HG03442 (cell line): ENCODE results near the gene NKAIN2.
"Not testable (repeated sequence)": the region's sequence is repeated elsewhere in the genome, so short reads cannot be mapped to it uniquely, and the experiment has no call there.

ENCODE experiments used
- ATAC-seq: cut with Tn5 transposase; IDR thresholded peaks from one replicate; pipeline ENCODE4 v1.9.1; 2021; ENCODE audit warnings: mild to moderate bottlenecking, moderate library complexity; ENCODE audit not compliant: unreplicated experiment

The NKAIN2 gene

DNA sequence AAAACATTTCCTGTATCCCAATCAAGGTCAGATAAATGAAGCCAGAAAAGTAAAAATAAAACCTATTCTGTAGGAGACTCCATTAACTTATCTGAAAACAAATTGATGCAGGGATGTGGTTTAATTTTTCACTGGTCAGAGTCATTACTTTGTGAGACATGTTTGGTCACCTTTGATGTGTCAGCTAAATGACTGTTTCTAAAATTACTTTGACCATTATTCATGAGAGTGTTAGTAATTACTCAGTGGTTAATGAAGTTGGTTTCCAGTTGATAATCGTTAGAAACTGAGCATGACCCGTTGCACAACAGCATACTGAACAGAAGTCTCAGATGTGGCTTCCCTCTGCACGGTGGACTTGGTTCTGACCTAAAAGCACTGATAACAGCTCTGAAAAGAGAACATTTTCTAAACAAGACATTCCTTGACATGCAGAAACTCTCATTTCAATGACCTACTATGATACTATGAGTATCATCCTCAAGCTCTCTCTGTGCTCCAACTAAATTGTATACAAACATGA lies 748.1 kb downstream of the NKAIN2 start:
- no peak for ATAC-seq

DNA sequence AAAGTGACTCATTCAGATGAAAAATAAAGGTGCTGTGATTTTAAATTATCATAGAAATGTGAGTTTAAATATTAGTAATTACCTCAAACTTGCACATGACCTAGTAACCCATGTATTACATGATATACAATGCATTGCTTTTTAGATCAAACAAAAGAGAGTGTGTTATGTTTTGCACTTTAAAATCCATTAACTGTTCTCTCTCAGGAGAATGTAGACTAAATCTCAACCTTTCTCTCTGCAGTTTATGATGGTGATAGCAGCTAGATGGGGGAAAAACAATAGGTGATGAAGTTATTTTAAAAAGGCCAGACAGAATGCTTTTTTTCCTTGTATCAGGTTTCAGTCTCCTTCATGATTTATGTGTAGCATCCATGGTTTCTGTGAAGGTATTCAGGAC lies 754.2 kb downstream of the NKAIN2 start:
- ATAC-seq, result no peak

DNA sequence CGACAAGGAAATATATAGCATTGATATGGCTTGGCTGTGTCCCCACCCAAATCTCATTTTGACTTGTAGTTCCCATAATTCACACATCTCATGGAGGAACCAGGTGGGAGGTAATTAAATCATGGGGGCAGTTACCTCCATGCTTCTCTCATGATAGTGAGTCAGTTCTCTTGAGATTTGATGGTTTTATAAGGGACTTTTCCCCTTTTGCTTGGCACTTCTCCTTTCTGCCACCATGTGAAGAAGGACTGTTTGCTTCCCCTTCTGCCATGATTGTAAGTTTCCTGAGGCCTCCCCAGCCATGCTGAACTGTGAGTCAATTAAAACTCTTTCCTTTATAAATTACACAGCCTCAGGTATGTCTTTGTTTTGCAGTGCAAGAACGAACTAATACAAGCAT lies 756.4 kb downstream of the NKAIN2 start:
- not testable (repeated sequence) for ATAC-seq

DNA sequence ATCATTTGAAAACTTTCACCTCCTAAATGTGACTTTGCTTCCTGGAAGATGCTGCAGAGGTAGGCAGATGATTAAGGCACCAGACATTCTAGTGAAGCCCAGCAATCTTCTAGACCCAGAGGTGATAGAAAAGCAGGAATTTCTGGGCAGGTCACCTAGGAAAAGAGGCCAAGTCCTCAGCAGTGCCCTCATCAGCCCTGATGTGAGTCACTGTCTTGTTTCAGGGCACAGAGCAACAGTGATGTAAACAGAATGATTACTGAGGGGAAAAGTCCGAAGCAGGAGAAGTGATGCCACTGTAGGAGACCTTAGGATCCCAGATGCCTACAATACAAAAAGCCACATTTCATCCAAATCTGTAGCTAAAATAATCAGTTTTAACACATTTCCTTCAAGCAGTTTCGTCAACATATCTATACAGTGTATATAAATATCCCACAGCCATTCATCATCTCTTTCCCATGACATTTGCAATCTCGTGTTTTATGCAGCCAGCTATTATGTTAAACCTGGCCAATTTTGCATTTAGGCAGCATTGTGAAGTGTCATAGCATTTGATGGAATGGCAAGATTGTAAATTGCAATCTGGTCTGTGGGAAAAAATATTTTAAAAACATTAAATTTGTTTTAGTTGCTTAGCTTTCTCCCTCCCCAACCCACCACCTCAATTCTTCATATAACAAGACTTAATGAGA lies 757.4 kb downstream of the NKAIN2 start:
- ATAC-seq, result no peak

DNA sequence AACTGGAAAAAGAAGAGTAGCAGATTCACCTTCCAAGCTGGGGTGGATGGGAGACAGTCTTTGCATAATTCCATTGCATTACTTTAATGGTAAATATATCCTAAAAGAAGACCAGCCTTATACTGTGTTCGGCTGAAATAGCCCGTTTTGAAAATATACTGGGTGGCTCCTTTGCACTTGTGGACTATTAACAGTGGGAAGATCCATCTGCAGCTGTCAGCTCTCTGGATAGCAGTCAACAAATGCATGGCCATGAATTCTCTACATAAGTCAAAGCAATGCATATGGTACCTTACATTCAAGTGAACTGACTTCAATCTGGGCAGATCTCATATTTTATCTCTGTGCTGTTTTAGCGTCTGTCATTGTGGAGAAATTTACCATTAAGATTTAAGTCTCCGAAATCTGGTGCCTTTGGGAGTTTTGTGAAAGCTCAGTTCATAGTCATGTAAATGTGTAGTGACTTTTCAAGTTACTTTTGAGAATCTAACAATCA lies 758.0 kb downstream of the NKAIN2 start:
- no peak for ATAC-seq

DNA sequence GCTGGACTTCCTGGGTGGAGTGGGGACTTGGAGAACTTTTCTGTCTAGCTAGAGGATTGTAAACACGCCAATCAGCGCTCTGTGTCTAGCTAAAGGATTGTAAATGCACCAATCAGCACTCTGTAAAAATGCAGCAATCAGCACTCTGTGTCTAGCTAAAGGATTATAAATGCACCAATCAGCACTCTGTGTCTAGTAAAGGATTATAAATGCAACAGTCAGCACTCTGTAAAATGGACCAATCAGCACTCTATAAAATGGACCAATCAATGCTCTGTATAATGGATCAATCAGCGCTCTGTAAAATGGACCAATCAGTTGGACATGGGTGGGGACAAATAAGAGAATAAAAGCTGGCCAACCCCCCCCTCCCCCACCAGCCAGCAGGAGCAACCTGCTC lies 760.5 kb downstream of the NKAIN2 start:
- not testable (repeated sequence) for ATAC-seq

DNA sequence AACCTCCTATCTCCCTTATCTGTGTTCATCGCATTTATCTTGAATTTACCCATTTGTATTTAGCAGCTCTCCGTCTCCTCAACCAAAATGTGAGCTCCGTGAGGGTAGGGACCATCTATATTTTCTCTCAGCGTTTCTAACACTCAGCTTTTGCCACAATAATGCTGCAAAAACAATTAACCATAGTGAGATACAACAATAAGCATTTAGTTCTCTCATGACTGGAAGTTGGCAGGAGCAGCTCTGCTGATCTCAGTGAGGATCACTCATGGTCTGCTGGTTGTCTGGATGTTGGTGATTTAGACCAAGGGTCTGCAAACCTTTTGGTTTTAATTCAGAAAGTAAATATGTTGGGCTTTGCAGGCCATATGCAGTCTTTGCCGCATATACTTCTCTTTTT lies 763.7 kb downstream of the NKAIN2 start:
- ATAC-seq, result no peak

DNA sequence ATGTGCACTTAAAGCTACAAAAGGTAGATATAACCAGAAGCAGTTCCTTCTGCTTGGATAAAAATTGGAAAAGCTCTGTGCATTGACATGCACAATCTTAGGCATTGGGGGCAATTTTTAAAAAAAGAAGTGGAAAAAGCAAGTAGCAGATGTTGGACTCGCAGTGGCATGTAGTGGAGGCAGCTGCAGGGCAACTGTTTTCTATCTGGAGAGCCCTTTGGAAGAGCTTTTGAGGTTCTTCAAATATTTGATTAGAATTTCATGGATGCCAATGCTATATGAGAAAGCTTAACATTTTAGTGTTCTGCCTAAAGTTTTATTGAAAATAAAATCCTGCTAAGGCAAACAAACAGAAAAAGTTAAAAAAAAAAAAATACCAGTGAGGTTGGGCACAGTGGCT lies 770.3 kb downstream of the NKAIN2 start:
- no peak for ATAC-seq

DNA sequence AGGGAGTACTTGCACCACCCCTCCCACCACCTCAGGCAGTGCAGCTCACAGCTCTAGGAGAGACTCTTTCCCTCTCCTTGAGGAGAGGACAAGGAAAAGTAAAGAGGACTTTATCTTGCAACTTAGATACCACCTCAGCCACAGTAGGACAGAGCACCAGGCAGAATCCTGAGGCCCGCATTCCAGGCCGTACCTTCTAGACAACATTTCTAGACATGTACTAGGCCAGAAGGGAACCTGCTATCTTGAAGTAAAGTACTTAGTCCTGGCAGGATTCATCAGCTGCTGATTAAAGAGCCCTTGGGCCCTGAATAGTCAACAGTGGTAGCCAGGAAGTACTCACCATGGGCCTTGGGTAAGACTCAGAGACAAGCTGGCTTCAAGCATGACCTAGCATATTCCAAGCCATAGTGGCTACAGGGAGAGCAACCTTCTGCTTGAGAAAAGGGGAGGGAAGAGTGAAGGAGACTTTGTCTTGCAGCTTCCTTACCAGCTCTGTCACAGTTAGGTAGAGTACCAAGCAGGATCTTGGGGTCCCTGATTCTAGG lies 774.1 kb downstream of the NKAIN2 start:
- ATAC-seq, result no peak

DNA sequence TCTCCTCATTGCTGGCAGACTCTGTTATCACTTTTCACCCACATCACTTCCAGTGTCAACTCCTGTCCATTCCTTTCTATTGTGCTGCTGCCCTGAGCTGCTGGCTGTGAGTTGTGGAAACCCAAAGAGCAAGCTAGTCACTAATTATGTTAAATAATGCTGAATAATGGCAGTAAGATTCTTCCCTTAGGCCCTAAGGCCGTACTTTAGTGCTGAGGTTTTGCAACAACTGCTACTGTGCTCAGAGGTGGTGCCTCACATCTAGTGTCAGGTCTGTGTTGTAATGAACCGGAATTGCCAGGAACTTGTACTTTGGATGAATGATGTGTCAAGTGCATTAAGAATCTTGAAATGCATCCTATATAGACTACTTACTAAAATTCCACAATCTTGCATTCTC lies 786.3 kb downstream of the NKAIN2 start:
- no peak for ATAC-seq

DNA sequence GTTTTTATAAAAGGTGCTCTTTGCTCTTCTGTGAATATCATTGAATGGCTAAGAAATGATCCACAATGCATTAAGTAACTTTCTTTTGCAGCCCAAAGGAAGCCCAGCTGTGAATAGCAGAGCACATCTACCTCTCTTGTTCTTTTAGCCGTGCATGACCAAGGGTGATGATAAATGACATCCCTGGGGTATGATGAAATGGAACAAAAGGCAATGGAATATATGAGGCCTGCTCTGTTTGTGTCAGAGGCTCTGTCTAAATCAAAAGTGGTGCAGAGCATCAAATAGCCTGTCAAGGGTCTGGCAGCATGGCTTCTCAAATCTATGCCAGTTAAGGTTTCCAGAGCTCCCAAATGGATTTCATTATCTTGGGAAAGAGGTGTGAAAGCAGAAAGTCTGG lies 796.0 kb downstream of the NKAIN2 start:
- no peak for ATAC-seq

DNA sequence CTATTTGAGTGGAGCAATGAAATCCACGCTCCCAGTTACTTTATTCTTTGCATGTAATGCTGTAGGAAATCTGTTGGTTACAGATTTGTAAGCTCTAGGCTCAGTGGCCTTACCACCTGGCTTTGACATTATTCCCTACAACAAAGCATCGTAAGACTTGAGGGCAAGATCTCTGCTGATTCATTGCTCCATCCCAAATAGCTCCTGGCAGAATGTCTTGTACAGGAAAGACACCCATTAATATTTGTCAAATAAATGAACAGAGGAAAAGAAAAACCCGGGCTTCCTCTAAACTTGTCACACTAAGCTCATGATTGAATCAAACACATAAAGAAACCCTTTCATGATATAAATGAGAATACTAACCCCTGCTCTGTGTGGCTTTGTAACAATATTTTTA lies 801.1 kb downstream of the NKAIN2 start:
- no peak for ATAC-seq

DNA sequence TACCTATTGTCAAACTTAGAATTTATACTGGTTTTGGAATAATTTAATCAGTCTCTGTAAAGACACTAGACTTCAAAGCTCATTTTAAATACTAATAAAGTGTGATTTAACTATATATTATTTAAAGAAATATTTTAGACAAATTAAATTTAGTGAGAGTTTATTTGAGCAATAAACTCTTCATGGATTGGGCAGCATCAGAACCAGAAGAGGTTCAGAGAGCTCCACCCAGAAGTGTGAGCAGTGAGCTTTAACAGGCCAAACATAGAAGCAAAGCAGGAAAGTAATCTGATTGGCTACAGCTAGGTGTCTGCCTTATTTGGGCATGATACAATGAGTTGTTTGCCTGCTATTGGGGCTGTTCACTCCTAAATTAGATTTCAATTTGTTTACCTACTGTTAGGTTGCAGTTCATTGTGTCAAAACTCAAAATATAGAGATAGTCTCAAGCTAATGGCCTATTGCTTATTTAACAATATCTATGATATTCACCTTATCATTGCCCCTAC lies 803.5 kb downstream of the NKAIN2 start:
- ATAC-seq, result no peak

DNA sequence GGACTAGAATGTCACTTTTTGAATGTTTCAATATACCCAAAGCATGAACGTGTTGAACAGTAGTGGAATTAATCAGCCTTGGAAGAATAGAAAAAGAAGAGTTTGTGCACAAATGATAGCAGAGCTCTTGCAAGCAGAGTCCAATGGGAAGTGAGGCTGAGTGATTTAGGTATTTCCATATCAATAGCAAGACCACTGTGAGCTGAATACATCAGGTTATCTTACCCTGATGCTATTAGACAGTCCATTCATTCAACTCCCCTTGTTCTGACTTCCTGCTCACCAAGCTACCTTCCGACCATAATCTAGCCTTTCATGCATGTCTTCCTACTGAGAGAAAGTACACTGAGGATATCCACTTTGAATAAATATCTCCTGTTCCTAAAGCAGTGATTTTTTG lies 809.4 kb downstream of the NKAIN2 start:
- ATAC-seq, result no peak

DNA sequence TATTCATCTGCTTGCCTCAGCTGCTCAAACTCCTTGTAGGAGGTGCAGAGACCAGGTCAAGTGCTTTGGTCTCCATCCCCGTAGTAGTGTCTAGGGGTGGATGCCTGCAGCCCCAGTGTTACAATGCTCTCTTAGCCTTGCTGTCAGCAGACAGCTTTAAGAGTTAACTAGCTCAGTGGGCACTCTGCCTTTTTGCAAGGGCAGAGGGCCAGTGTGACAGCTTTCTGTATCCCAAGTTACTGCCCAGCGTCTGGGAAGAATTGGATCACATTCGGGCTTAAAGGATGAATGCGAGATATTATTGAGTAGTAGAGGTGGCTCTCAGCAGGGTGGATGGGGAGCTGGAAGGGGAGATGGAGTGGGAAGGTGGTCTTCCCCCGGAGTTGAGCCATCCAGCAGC lies 818.7 kb downstream of the NKAIN2 start:
- ATAC-seq, result no peak

DNA sequence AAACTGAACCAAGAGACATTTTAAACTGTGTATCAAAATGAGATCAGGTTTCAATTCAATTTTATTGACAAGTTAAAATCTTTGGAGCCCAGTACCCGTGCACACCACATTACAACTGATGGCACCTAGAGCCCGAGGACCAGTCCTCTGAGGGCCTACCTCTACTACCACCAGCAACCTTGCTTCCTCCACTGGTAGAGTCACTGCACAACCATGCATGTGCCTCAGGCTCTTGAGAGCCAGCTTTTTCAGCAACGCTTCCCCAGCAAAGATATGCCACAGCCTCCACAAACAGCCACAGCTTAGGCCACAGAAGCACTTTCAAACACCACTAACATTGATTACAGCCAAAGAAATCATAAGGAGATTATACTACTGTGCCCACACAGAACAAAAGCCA lies 830.0 kb downstream of the NKAIN2 start:
- no peak for ATAC-seq

DNA sequence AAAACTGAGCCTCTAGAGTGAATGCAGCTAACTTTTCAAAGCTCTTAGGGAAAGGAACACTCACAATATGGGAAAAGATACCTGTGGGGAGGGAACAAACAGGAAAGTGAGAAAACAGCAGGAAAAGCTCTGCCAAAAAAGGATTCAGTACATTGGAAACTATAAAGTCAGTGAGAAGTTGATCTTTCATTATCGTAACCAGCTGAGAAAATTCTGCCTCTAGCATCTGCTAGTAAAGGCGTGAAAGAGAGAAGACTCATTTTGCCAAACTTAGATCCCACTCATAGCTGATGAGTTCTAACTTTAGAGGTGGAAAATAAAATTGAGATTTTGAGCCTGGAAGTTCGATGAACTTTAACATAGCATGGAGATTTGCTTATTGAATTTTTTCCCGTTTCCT lies 836.8 kb downstream of the NKAIN2 start:
- ATAC-seq, result no peak

DNA sequence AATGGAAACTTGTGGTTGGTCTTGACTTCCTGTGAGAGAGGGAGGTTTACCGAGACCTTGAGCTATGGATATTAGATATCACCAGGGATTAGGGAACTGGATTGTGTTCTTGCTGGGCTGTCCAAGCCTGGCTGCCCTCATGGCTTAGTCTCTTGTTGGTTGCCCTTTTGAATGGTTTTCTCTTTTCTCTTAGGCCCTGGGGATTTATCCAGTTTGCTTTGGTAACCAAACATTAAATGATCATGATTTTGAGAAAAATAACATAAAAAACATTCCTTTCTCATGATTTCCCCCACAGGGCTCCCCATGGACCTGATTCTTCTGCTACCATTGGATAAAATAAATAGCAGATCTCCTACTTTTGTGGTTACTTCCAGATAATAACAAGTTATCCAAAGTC lies 852.2 kb downstream of the NKAIN2 start:
- no peak for ATAC-seq

DNA sequence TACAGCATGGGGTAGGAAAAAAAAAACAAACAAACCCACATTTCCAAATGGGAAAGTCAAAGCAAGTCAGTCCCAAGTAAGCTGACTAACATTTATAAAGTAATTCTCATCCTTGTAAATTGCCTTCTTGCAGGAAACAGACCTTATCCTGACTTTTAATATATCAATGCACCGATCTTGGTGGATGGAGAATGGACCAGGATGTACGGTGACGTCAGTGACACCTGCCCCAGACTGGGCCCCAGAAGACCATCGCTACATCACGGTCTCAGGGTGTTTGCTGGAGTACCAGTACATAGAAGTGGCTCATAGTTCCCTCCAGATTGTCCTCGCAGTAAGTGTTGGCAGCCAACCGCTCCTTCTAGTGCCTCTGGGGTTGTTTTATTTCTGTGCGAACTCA lies 854.4 kb downstream of the NKAIN2 start:
- ATAC-seq, result no peak

DNA sequence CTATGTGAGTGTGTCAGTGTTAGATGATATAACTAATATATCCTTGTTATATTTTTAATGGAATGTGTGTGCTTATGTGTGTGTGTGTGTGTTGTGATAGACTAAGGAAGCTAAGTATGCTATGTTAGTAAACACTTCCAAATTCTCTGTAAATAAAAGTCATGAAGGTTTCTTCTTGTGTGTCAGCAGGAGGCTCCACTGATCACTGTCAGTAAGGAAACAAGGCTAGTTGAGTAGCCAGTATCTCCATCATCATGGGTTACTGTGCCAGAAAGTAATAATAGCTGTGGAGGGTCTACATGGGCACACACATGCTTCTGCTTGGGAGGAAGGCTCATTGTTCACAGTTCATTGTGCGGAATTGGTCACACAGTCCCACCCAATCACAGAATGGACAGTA lies 855.8 kb downstream of the NKAIN2 start:
- no peak for ATAC-seq

DNA sequence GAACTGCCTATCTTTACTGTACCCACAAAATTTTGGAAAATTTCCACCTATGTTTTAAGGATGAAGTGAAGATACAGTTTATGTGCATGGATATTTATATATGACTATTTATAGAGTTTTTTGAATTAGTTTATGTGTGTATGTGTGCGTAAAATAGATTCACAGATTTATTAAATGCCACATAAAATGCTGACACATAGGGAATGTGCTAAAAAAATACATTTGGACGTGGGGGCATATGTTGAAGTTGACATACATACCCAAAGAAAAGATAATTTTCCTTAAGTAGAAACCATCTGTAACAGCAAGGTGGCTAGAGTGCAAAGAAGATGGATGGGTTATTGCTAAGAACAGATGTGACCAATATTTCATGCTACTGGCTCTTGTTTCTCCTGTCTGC lies 856.5 kb downstream of the NKAIN2 start:
- no peak for ATAC-seq

DNA sequence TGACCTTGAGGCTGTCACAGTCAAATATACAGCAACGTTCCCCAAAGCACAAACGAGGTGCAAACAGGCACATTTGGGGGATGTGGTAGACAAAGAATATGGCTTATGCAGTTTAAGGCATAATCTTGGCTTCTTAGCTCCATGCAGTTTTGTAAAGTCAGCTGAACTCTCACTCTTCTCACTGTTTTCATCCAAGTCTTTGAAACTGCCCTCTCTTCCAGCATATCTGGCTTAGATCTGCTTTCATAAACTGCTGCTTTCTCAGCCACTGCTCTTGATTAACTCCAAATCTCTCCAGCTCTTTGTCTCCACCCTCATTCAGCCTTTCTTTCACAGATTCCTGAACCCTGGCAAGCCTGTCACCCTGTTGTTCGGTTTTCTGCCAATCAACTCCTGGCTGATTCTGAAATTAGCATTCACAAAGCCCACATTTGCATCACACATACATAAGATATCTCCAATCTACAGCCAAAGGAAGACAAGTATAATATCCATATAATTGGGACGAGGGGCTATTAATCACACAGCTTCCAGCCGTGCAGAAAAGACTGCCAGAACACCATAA lies 857.5 kb downstream of the NKAIN2 start:
- ATAC-seq, result no peak
